H9 (cell line): ENCODE data around the gene BCAS1. TPM values are rescaled to one million over a fixed set of nuclear protein-coding genes. Genes with fewer than 3 reads are reported as not detected.

ENCODE experiments used
- DNase-seq: peaks from one replicate; pipeline ENCODE4 v3.0.0-alpha.2; 2017
- H2AFZ ChIP-seq: one replicate; pipeline ENCODE4 v1.6.1; 2013; ENCODE audit warnings: mild to moderate bottlenecking, low read length, control low read depth, moderate library complexity
- H2AK5ac ChIP-seq: 2 replicates; pipeline ENCODE4 v1.6.1; 2013; ENCODE audit warnings: low read length, control low read depth, mixed read lengths; ENCODE audit not compliant: insufficient read length
- H2BK120ac ChIP-seq: one replicate; pipeline ENCODE4 v1.6.1; 2013; ENCODE audit warnings: low read depth, mild to moderate bottlenecking, low read length, control low read depth, inconsistent platforms; ENCODE audit not compliant: poor library complexity, severe bottlenecking
- H2BK12ac ChIP-seq: 2 replicates; pipeline ENCODE4 v1.6.1; 2013; ENCODE audit warnings: low read length, control low read depth, mixed read lengths, low read depth; ENCODE audit not compliant: insufficient read length
- H2BK15ac ChIP-seq: 2 replicates; pipeline ENCODE4 v1.6.1; 2013; ENCODE audit warnings: low read depth, low read length, control low read depth
- H2BK20ac ChIP-seq: one replicate; pipeline ENCODE4 v1.6.1; 2013; ENCODE audit warnings: low read depth, mild to moderate bottlenecking, low read length, control low read depth, inconsistent platforms; ENCODE audit not compliant: poor library complexity, severe bottlenecking
- H2BK5ac ChIP-seq: 2 replicates; pipeline ENCODE4 v1.6.1; 2013; ENCODE audit warnings: low read length, control low read depth, mixed read lengths; ENCODE audit not compliant: insufficient read length
- H3K14ac ChIP-seq: 2 replicates; pipeline ENCODE4 v1.6.1; 2013; ENCODE audit warnings: low read length, control low read depth; ENCODE audit not compliant: insufficient read depth
- H3K18ac ChIP-seq: 2 replicates; pipeline ENCODE4 v1.6.1; 2013; ENCODE audit warnings: low read depth, mild to moderate bottlenecking, mixed read lengths, low read length, control low read depth; ENCODE audit not compliant: insufficient read length
- H3K23ac ChIP-seq: 2 replicates; pipeline ENCODE4 v1.6.1; 2013; ENCODE audit warnings: low read length, control low read depth, mixed read lengths, low read depth; ENCODE audit not compliant: insufficient read length
- H3K23me2 ChIP-seq: 2 replicates; pipeline ENCODE4 v1.6.1; 2013; ENCODE audit warnings: low read depth, mild to moderate bottlenecking, mixed read lengths, low read length, control low read depth; ENCODE audit not compliant: insufficient read length, poor library complexity, severe bottlenecking
- H3K27ac ChIP-seq: 2 replicates; pipeline ENCODE4 v1.5.1; 2013; ENCODE audit warnings: low read length, control low read depth, mixed read lengths, low read depth; ENCODE audit not compliant: insufficient read length
- H3K27me3 ChIP-seq: 2 replicates; pipeline ENCODE4 v1.6.1; 2013; ENCODE audit warnings: low read length, control low read depth, inconsistent platforms; ENCODE audit not compliant: insufficient read depth
- H3K4ac ChIP-seq: 2 replicates; pipeline ENCODE4 v1.6.1; 2013; ENCODE audit warnings: low read depth, mild to moderate bottlenecking, control low read depth, inconsistent platforms, low read length, moderate library complexity
- H3K4me1 ChIP-seq: 2 replicates; pipeline ENCODE4 v1.6.1; 2013; ENCODE audit warnings: low read length, control low read depth, inconsistent platforms; ENCODE audit not compliant: insufficient read depth
- H3K4me2 ChIP-seq: 2 replicates; pipeline ENCODE4 v1.6.1; 2013; ENCODE audit warnings: low read length, control low read depth, mixed read lengths; ENCODE audit not compliant: insufficient read length, insufficient read depth
- H3K56ac ChIP-seq: 2 replicates; pipeline ENCODE4 v1.6.1; 2013; ENCODE audit warnings: low read depth, mild to moderate bottlenecking, mixed read lengths, low read length, control low read depth; ENCODE audit not compliant: insufficient read length
- H3K79me1 ChIP-seq: 2 replicates; pipeline ENCODE4 v1.6.1; 2013; ENCODE audit warnings: low read depth, mild to moderate bottlenecking, moderate library complexity, low read length, control low read depth, inconsistent platforms; ENCODE audit not compliant: insufficient read depth, poor library complexity, severe bottlenecking
- H3K79me2 ChIP-seq: 2 replicates; pipeline ENCODE4 v1.6.1; 2013; ENCODE audit warnings: low read length, control low read depth, inconsistent platforms; ENCODE audit not compliant: insufficient read depth
- H3K9ac ChIP-seq: 2 replicates; pipeline ENCODE4 v1.6.1; 2013; ENCODE audit warnings: low read length, control low read depth, mixed read lengths; ENCODE audit not compliant: insufficient read length; ENCODE audit errors: extremely low read depth
- H3K9me3 ChIP-seq: one replicate; pipeline ENCODE4 v1.6.1; 2013; ENCODE audit warnings: low read depth, low read length, inconsistent platforms; ENCODE audit not compliant: control insufficient read depth
- H3T11ph ChIP-seq: one replicate; pipeline ENCODE4 v1.6.1; 2013; ENCODE audit warnings: mild to moderate bottlenecking, low read length, control low read depth, inconsistent platforms
- H4K20me1 ChIP-seq: one replicate; pipeline ENCODE4 v1.6.1; 2013; ENCODE audit not compliant: control insufficient read depth, insufficient read length, insufficient read depth
- H4K5ac ChIP-seq: 2 replicates; pipeline ENCODE4 v1.6.1; 2013; ENCODE audit warnings: low read depth, mild to moderate bottlenecking, mixed read lengths, low read length, control low read depth; ENCODE audit not compliant: insufficient read length
- H4K8ac ChIP-seq: replicated peaks from 2 replicates; pipeline ENCODE4 v1.6.1; 2013; ENCODE audit warnings: low read length, control low read depth, mixed read lengths, low read depth; ENCODE audit not compliant: insufficient read length
- H4K91ac ChIP-seq: 2 replicates; pipeline ENCODE4 v1.6.1; 2013; ENCODE audit warnings: low read depth, mild to moderate bottlenecking, moderate library complexity, mixed read lengths, low read length, control low read depth; ENCODE audit not compliant: insufficient read length
- H3K27ac Mint-ChIP-seq, 3 experiments: 2 replicates in 2 of 3; 3 replicates in 1 of 3; pipeline ENCODE4 v1.8.0; 2020 to 2021; ENCODE audit warnings: mixed read lengths in 3 of 3, mild to moderate bottlenecking in 1 of 3, moderate library complexity in 1 of 3
- H3K27me3 Mint-ChIP-seq: 2 replicates; pipeline ENCODE4 v1.8.0; 2021; ENCODE audit warnings: low read depth, mild to moderate bottlenecking, moderate library complexity, mixed read lengths
- H3K36me3 Mint-ChIP-seq, 3 experiments: 2 replicates in 2 of 3; 3 replicates in 1 of 3; pipeline ENCODE4 v1.8.0; 2020 to 2021; ENCODE audit warnings: low read depth in 3 of 3, mixed read lengths in 3 of 3; ENCODE audit not compliant: insufficient read depth in 1 of 3
- H3K4me1 Mint-ChIP-seq, 2 experiments: 2 replicates each; pipeline ENCODE4 v1.8.0; 2020; ENCODE audit warnings: mixed read lengths in 2 of 2
- H3K4me3 Mint-ChIP-seq, 2 experiments: 2 replicates in 1 of 2; 3 replicates in 1 of 2; pipeline ENCODE4 v1.8.0; 2020 to 2021; ENCODE audit warnings: mild to moderate bottlenecking in 2 of 2, mixed read lengths in 2 of 2, moderate library complexity in 1 of 2
- H3K9me3 Mint-ChIP-seq, 2 experiments: 2 replicates in 1 of 2; 3 replicates in 1 of 2; pipeline ENCODE4 v1.8.0; 2020; ENCODE audit warnings: mild to moderate bottlenecking in 2 of 2, mixed read lengths in 2 of 2, moderate library complexity in 1 of 2
- WGBS: extraction: QIAGEN DNeasy Blood & Tissue Kit; methylation state at CpG from one replicate; pipeline ENCODE4 v1.1.7; 2013; ENCODE audit warnings: missing lambda C conversion rate, low lambda C conversion rate, mixed read lengths; ENCODE audit not compliant: insufficient read length; ENCODE audit errors: extremely low coverage; 5-methylcytosine and 5-hydroxymethylcytosine counted together
- total RNA-seq: library from RNA; stranded (reverse); gene quantifications from 2 replicates; pipeline ENCODE4 v1.2.1, GENCODE V29; 2021
- TF ChIP-seq, protein P1 (sequence below): fragments of 200-600 bp; sonication (generic); conservative IDR thresholded peaks from 3 replicates; pipeline ENCODE4 v1.8.0; 2021; ENCODE audit warnings: antibody characterized with exemption, mild to moderate bottlenecking

Gene BCAS1
- total RNA-seq, 1 experiment from 2014 or later: 0.15 TPM

DNA sequence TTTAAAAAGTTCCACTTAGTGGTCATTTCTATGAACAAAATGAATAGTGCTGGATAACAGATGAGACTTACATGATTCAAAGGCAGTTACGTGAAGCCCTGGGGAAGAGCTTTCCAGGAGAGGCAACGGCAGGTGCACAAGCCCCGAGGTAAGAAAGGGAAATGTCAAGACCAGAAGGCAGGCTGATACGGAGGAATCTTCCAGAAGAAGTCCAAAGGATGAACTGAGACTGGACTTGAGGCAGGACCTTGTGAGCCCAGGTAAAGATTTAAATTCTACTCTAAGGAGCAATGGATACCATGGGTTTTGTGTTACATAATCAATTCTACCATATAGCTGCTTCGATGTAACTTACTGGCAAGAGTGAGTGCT, 164.6 kb downstream of the BCAS1 start:
- Histone ChIP-seq H3T11ph (no peak overlapping the region), H2AFZ (no peak overlapping the region), H3K4me2 (no peak overlapping the region), H3K9me3 (no peaks in the 10 kb centered on the region), H3K79me2 (no peaks in the 10 kb centered on the region), H3K56ac (no peak overlapping the region), H2BK15ac (no peak overlapping the region), H3K4ac (no peak overlapping the region), H2BK5ac (no peak overlapping the region), H3K27ac (no peak overlapping the region), H3K4me1 (peaks cover 5% of the 10 kb centered on the region; the same call in 1 of the 2 replicates), H3K23me2 (no peaks in the 10 kb centered on the region), H3K79me1 (no peaks in the 10 kb centered on the region), H4K5ac (no peak overlapping the region), H2BK12ac (no peak overlapping the region), H3K27me3 (no peaks in the 10 kb centered on the region), H4K20me1 (no peaks in the 10 kb centered on the region), H2BK120ac (no peak overlapping the region), H3K9ac (no peak overlapping the region), H2AK5ac (no peak overlapping the region), H4K8ac (no peak overlapping the region), H4K91ac (no peak overlapping the region), H3K23ac (no peak overlapping the region), H3K14ac (no peak overlapping the region), H2BK20ac (no peak overlapping the region), H3K18ac (no peak overlapping the region)
- TF ChIP-seq, protein P1, sequence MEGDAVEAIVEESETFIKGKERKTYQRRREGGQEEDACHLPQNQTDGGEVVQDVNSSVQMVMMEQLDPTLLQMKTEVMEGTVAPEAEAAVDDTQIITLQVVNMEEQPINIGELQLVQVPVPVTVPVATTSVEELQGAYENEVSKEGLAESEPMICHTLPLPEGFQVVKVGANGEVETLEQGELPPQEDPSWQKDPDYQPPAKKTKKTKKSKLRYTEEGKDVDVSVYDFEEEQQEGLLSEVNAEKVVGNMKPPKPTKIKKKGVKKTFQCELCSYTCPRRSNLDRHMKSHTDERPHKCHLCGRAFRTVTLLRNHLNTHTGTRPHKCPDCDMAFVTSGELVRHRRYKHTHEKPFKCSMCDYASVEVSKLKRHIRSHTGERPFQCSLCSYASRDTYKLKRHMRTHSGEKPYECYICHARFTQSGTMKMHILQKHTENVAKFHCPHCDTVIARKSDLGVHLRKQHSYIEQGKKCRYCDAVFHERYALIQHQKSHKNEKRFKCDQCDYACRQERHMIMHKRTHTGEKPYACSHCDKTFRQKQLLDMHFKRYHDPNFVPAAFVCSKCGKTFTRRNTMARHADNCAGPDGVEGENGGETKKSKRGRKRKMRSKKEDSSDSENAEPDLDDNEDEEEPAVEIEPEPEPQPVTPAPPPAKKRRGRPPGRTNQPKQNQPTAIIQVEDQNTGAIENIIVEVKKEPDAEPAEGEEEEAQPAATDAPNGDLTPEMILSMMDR: no peak
- no peak for DNase-seq
- H3K9me3 Mint-ChIP-seq: peaks cover 5% of the 10 kb centered on the region in 2 experiments
- H3K4me1 Mint-ChIP-seq: peaks cover 16 to 21% of the 10 kb centered on the region in 2 experiments
- WGBS: no CpG with 5 or more reads among the region's 5 CpGs
- H3K27ac Mint-ChIP-seq: no peak overlapping the region; a peak in 1 of 7 replicates
- H3K4me3 Mint-ChIP-seq: no peak overlapping the region
- no peaks in the 10 kb centered on the region for H3K27me3 Mint-ChIP-seq
- H3K36me3 Mint-ChIP-seq: peaks cover 2 to 6% (median 6%) of the 10 kb centered on the region in 3 experiments; a peak in 6 of 7 replicates
